Naive thymus-derived CD8-positive, alpha-beta T cell (primary cell): ENCODE data around the gene RALGAPA2. TPM values are rescaled to one million over a fixed set of nuclear protein-coding genes. Genes with fewer than 3 reads are reported as not detected.

Experiments used
- ATAC-seq, 2 donors: fragments of 150-1000 bp; cut with Tn5 transposase in 1 of 2; sonication (Bioruptor Pico), chemical (Tn5 transposase) in 1 of 2; 1 replicate in 1 of 2; 2 replicates in 1 of 2; pipeline ENCODE4 v1.10.0; 2021; ENCODE audit warnings: mild to moderate bottlenecking in 2 of 2, moderate library complexity in 2 of 2
- POLR2A ChIA-PET: fragments of 350-600 bp; sonication (Branson Sonifier 250); formaldehyde crosslinking; loops from one replicate; lab custom pipeline; 2021; ENCODE audit warnings: antibody characterized with exemption; lab: Charles Lee
- DNase-seq, 10 donors: peaks; one replicate each; pipeline versions ENCODE4 v3.0.0 to v3.0.0-alpha.2; 2020 to 2022
- H3K27ac Mint-ChIP-seq, 10 donors: one replicate each; pipeline ENCODE4 v1.8.0; 2020 to 2022; ENCODE audit warnings: mild to moderate bottlenecking in 10 of 10, mixed read lengths in 10 of 10, moderate library complexity in 4 of 10, inconsistent platforms in 1 of 10
- H3K27me3 Mint-ChIP-seq, 5 donors: one replicate each; pipeline ENCODE4 v1.8.0; 2021 to 2022; ENCODE audit warnings: mixed read lengths in 5 of 5
- H3K36me3 Mint-ChIP-seq, 3 donors: one replicate each; pipeline ENCODE4 v1.8.0; 2020 to 2022; ENCODE audit warnings: mixed read lengths in 3 of 3, mild to moderate bottlenecking in 2 of 3, inconsistent platforms in 1 of 3
- H3K4me1 Mint-ChIP-seq, 4 donors: one replicate each; pipeline ENCODE4 v1.8.0; 2021 to 2022; ENCODE audit warnings: mixed read lengths in 4 of 4
- H3K4me3 Mint-ChIP-seq, 10 donors: one replicate each; pipeline ENCODE4 v1.8.0; 2020 to 2022; ENCODE audit warnings: mild to moderate bottlenecking in 10 of 10, mixed read lengths in 10 of 10, moderate library complexity in 6 of 10, inconsistent platforms in 1 of 10
- H3K9me3 Mint-ChIP-seq, 9 donors: one replicate each; pipeline ENCODE4 v1.8.0; 2020 to 2022; ENCODE audit warnings: mixed read lengths in 9 of 9, mild to moderate bottlenecking in 3 of 9, inconsistent platforms in 1 of 9, moderate library complexity in 1 of 9
- polyA plus RNA-seq, 3 donors: library from polyadenylated mRNA; unstranded; fragments of 300-500 nt; fragmentation: Illumina TruSeq; gene quantifications; one replicate each; pipeline ENCODE4 v1.2.3, GENCODE V29; 2021
- total RNA-seq, 8 experiments: library from RNA in 2 of 8; stranded (reverse) in 2 of 8; gene quantifications; one replicate each; pipeline ENCODE4 v1.2.3 and lab custom pipeline; 2021 to 2026

The RALGAPA2 gene
- total and polyA plus RNA-seq, 5 experiments from 2014 or later: 4.5 to 32.0 (median 6.8) TPM

GRCh38 chr20:20530428-20531151 is 181.9 kb downstream of the RALGAPA2 start:
- ATAC-seq (no peak), DNase-seq (no peak)
- H3K4me1 Mint-ChIP-seq: peaks cover 0 to 4% (median 0%) of the 10 kb centered on the region in 4 donors
- POLR2A ChIA-PET: no interaction called here
- H3K36me3 Mint-ChIP-seq: peaks cover 0 to 73% (median 28%) of the 10 kb centered on the region in 3 donors
- H3K27me3 Mint-ChIP-seq: no peaks in the 10 kb centered on the region
- no peak overlapping the region for H3K4me3 Mint-ChIP-seq
- no peaks in the 10 kb centered on the region for H3K9me3 Mint-ChIP-seq
- peak overlapping the region in 1 of 10 donors; percentile 71 for H3K27ac Mint-ChIP-seq

- no peak for ATAC-seq
- H3K4me3 Mint-ChIP-seq: no peak overlapping the region
- H3K36me3 Mint-ChIP-seq: peaks cover 0 to 71% (median 27%) of the 10 kb centered on the region in 3 donors
- POLR2A ChIA-PET: no interaction called here
- no peaks in the 10 kb centered on the region for H3K9me3 Mint-ChIP-seq
- DNase-seq: no peak
- H3K4me1 Mint-ChIP-seq: peaks cover 0 to 4% (median 0%) of the 10 kb centered on the region in 4 donors
- H3K27ac Mint-ChIP-seq: no peak overlapping the region
- H3K27me3 Mint-ChIP-seq: no peaks in the 10 kb centered on the region
Measured at GRCh38 chr20:20529597-20529996, 182.8 kb downstream of the RALGAPA2 start.

GRCh38 chr20:20528861-20529260 is 183.6 kb downstream of the RALGAPA2 start:
- POLR2A ChIA-PET: no interaction called here
- peaks cover 0 to 4% (median 0%) of the 10 kb centered on the region in 4 donors for H3K4me1 Mint-ChIP-seq
- H3K9me3 Mint-ChIP-seq: no peaks in the 10 kb centered on the region
- ATAC-seq: no peak
- DNase-seq: no peak
- H3K27ac Mint-ChIP-seq: no peak overlapping the region
- no peak overlapping the region for H3K4me3 Mint-ChIP-seq
- no peaks in the 10 kb centered on the region for H3K27me3 Mint-ChIP-seq
- H3K36me3 Mint-ChIP-seq: peaks cover 0 to 70% (median 32%) of the 10 kb centered on the region in 3 donors

- DNase-seq (no peak), ATAC-seq (no peak)
- peaks cover 0 to 4% (median 0%) of the 10 kb centered on the region in 4 donors for H3K4me1 Mint-ChIP-seq
- POLR2A ChIA-PET: no interaction called here
- no peaks in the 10 kb centered on the region for H3K9me3 Mint-ChIP-seq
- peak overlapping the region in 4 of 10 donors; percentile 16 to 82 (median 38) for H3K27ac Mint-ChIP-seq
- no peak overlapping the region for H3K4me3 Mint-ChIP-seq
- H3K36me3 Mint-ChIP-seq: peaks cover 0 to 70% (median 37%) of the 10 kb centered on the region in 3 donors
- H3K27me3 Mint-ChIP-seq: no peaks in the 10 kb centered on the region
Measured at GRCh38 chr20:20527661-20528060, 184.8 kb downstream of the RALGAPA2 start.

GRCh38 chr20:20525756-20526155 is 186.7 kb downstream of the RALGAPA2 start:
- H3K36me3 Mint-ChIP-seq: peaks cover 5 to 68% (median 46%) of the 10 kb centered on the region in 3 donors
- no peaks in the 10 kb centered on the region for H3K27me3 Mint-ChIP-seq
- H3K9me3 Mint-ChIP-seq: no peaks in the 10 kb centered on the region
- DNase-seq (no peak), ATAC-seq (no peak)
- H3K27ac Mint-ChIP-seq: peak overlapping the region in 1 of 10 donors; percentile 5
- no peak overlapping the region for H3K4me3 Mint-ChIP-seq
- peaks cover 0 to 4% (median 0%) of the 10 kb centered on the region in 4 donors for H3K4me1 Mint-ChIP-seq
- POLR2A ChIA-PET: no interaction called here

GRCh38 chr20:20525214-20525613 is 187.2 kb downstream of the RALGAPA2 start:
- no peak for ATAC-seq
- Mint-ChIP-seq H3K4me1 (peaks cover 0 to 4% (median 0%) of the 10 kb centered on the region in 4 donors), H3K4me3 (no peak overlapping the region), H3K9me3 (no peaks in the 10 kb centered on the region), H3K36me3 (peaks cover 11 to 68% (median 50%) of the 10 kb centered on the region in 3 donors), H3K27ac (no peak overlapping the region), H3K27me3 (no peaks in the 10 kb centered on the region)
- no peak for DNase-seq
- POLR2A ChIA-PET: no interaction called here

GRCh38 chr20:20524756-20525155 is 187.7 kb downstream of the RALGAPA2 start:
- ATAC-seq (no peak), DNase-seq (no peak)
- Mint-ChIP-seq H3K4me1 (peaks cover 0 to 4% (median 0%) of the 10 kb centered on the region in 4 donors), H3K27ac (no peak overlapping the region), H3K4me3 (no peak overlapping the region), H3K36me3 (peaks cover 14 to 68% (median 50%) of the 10 kb centered on the region in 3 donors), H3K27me3 (no peaks in the 10 kb centered on the region), H3K9me3 (no peaks in the 10 kb centered on the region)
- POLR2A ChIA-PET: no interaction called here

GRCh38 chr20:20521736-20522135 is 190.7 kb downstream of the RALGAPA2 start:
- ATAC-seq (no peak), DNase-seq (no peak)
- Mint-ChIP-seq H3K27ac (no peak overlapping the region), H3K27me3 (no peaks in the 10 kb centered on the region), H3K4me3 (no peak overlapping the region), H3K4me1 (no peaks in the 10 kb centered on the region), H3K9me3 (no peaks in the 10 kb centered on the region), H3K36me3 (peaks cover 26 to 70% (median 54%) of the 10 kb centered on the region in 3 donors)
- POLR2A ChIA-PET: no interaction called here

GRCh38 chr20:20520776-20521175 is 191.7 kb downstream of the RALGAPA2 start:
- no peaks in the 10 kb centered on the region for H3K9me3 Mint-ChIP-seq
- H3K27ac Mint-ChIP-seq: peak overlapping the region in 1 of 10 donors; percentile 15
- POLR2A ChIA-PET: no interaction called here
- peaks cover 32 to 72% (median 59%) of the 10 kb centered on the region in 3 donors for H3K36me3 Mint-ChIP-seq
- no peak overlapping the region for H3K4me3 Mint-ChIP-seq
- H3K27me3 Mint-ChIP-seq: no peaks in the 10 kb centered on the region
- no peak for DNase-seq
- H3K4me1 Mint-ChIP-seq: no peaks in the 10 kb centered on the region
- ATAC-seq: no peak

GRCh38 chr20:20519269-20519668 is 193.2 kb downstream of the RALGAPA2 start:
- Mint-ChIP-seq H3K36me3 (peaks cover 37 to 77% (median 69%) of the 10 kb centered on the region in 3 donors), H3K27ac (peak overlapping the region in 1 of 10 donors; percentile 43)
- ATAC-seq: no peak

GRCh38 chr20:20518263-20518662 is 194.2 kb downstream of the RALGAPA2 start:
- Mint-ChIP-seq H3K9me3 (peaks cover 0 to 7% (median 0%) of the 10 kb centered on the region in 9 donors), H3K36me3 (peaks cover 37 to 78% (median 69%) of the 10 kb centered on the region in 3 donors), H3K27ac (no peak overlapping the region), H3K4me3 (no peak overlapping the region), H3K4me1 (no peaks in the 10 kb centered on the region), H3K27me3 (no peaks in the 10 kb centered on the region)
- POLR2A ChIA-PET: no interaction called here
- ATAC-seq: no peak
- DNase-seq: no peak

More at GRCh38 chr20:20519269-20519668, 193.2 kb downstream of the RALGAPA2 start:
- no peak for DNase-seq
- H3K4me1 Mint-ChIP-seq: no peaks in the 10 kb centered on the region
- H3K9me3 Mint-ChIP-seq: peaks cover 0 to 6% (median 0%) of the 10 kb centered on the region in 9 donors
- H3K4me3 Mint-ChIP-seq: no peak overlapping the region
- no peaks in the 10 kb centered on the region for H3K27me3 Mint-ChIP-seq
- POLR2A ChIA-PET: no interaction called here

GRCh38 chr20:20517296-20517695 is 195.1 kb downstream of the RALGAPA2 start:
- DNase-seq: no peak
- Mint-ChIP-seq H3K4me1 (no peaks in the 10 kb centered on the region), H3K27ac (no peak overlapping the region), H3K9me3 (peaks cover 0 to 7% (median 0%) of the 10 kb centered on the region in 9 donors), H3K27me3 (no peaks in the 10 kb centered on the region), H3K4me3 (no peak overlapping the region), H3K36me3 (peaks cover 37 to 85% (median 77%) of the 10 kb centered on the region in 3 donors)
- POLR2A ChIA-PET: no interaction called here
- ATAC-seq: no peak

GRCh38 chr20:20513720-20514119 is 198.7 kb downstream of the RALGAPA2 start:
- peaks cover 0 to 7% (median 0%) of the 10 kb centered on the region in 9 donors for H3K9me3 Mint-ChIP-seq
- POLR2A ChIA-PET: no interaction called here
- H3K27ac Mint-ChIP-seq: no peak overlapping the region
- ATAC-seq (no peak), DNase-seq (no peak)
- no peaks in the 10 kb centered on the region for H3K27me3 Mint-ChIP-seq
- no peaks in the 10 kb centered on the region for H3K4me1 Mint-ChIP-seq
- H3K4me3 Mint-ChIP-seq: no peak overlapping the region
- peaks cover 21 to 90% (median 77%) of the 10 kb centered on the region in 3 donors for H3K36me3 Mint-ChIP-seq
